Skin of body (tissue), 3 donors: ENCODE data around the gene RREB1. TPM values are rescaled to one million over a fixed set of nuclear protein-coding genes. Genes with fewer than 3 reads are reported as not detected.

Experiments
- DNase-seq: peaks from one replicate; lab custom pipeline; 2025; lab: John Stamatoyannopoulos, UW
- small RNA-seq: library from RNA; depleted of rRNA; stranded (forward); fragments of <200 nt; gene quantifications from one replicate; pipeline ENCODE3, GENCODE V24; 2014; ENCODE audit warnings: low replicate concordance
- total RNA-seq: library from RNA; depleted of rRNA; stranded (reverse); fragments of >200 nt; gene quantifications from one replicate; pipeline ENCODE4 v1.2.3, GENCODE V29; 2014

RREB1 gene
- total RNA-seq, 1 donor from 2014 or later = 36.4 TPM

GRCh38 chr6:7285416-7285815, 177.7 kb downstream of the RREB1 start:
- DNase-seq = no peak

DNA sequence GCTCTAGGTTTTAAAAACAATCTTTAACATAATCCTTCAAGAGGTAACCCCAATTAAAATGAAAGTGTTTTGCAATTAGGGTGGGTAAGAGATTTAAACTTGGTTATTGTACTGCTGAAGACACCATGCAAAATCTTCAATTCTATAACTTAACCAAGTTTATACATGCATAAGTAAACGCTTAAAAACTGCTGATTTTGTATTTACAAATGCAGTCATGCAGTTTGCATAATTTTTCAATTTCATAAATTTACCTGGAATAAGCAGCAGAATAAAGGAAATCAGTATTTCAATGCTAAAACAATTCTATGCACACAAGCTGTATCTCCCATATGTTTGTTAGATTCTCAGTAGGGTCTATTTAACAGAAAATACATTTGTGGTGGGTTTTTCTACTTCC, 182.3 kb downstream of the RREB1 start:
- DNase-seq = no peak

DNA sequence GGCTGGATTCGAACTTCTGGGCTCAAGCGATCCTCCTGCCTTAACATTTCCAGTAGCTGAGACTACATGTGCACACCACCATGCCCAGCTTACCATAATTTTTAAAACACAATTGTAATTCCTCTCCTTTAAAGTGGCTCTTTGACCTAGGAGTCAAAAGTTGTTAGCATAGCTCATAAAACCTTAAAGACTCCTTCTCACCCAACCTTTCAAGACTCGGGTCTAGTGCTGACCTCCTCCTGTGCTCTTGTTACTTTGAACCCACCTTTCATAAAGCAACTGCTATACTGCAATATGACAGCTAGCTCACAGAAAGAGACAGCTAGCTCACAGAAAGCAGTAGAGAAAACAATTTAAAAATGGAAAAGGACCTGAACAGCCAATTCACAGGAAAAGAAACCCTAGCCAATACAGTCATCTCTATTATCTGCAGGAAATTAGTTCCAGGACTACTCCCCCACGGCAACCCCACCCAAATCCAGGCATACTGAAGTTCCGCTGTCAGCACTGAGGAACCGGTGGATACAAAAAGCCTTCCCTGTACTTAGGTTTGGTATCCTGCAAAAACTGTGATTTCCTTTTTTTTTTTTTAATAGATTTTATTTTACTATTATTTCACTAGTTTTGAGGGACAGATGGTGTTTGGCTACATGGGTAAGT, 185.0 kb downstream of the RREB1 start:
- DNase-seq = no peak

GRCh38 chr6:7295916-7296315, 188.2 kb downstream of the RREB1 start:
- DNase-seq = no peak

GRCh38 chr6:7296602-7297001, 188.8 kb downstream of the RREB1 start:
- DNase-seq = no peak

GRCh38 chr6:7298113-7298512, 190.4 kb downstream of the RREB1 start:
- DNase-seq = no peak

DNA sequence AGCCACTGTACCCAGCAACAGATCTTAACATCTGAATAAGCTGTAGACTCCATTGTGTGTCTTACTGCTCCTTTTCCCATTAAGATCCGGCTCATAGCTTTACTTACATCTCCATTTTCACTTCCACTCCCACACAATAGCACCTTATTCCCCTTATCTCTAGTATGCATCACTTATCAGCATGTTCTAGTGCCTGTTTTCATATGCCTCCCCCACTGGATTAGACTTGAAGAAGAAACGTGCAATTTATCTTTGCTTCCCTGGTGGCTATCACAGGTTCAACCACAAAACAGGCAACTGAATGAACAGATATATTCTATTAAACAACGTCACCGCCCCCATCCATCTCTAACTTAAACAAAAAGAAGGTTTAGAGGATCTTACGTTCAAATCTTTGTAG, 193.2 kb downstream of the RREB1 start:
- DNase-seq = no peak

Small RNAs within 50 kb of the gene (small RNA-seq; reads per million reads assigned to genes)
- gene RF00019 = not detected

Other genes starting within 250 kb of the RREB1 start
- 43.0 TPM for gene SSR1, start 205.2 kb downstream of the RREB1 start, total RNA-seq